Thyroid gland (tissue), 4 donors: ENCODE measurements around the gene KLF8.

Source experiments
- CTCF ChIP-seq, 6 experiments: fragments of 200-600 bp in 3 of 6; fragments of 450-650 bp in 3 of 6; sonication (generic) in 3 of 6; IDR thresholded peaks; one replicate each; pipeline ENCODE4 v1.5.1; 2016 to 2019; ENCODE audit warnings: antibody characterized with exemption in 6 of 6, mild to moderate bottlenecking in 2 of 6, inconsistent platforms in 1 of 6, moderate library complexity in 1 of 6
- POLR2A ChIP-seq, 2 donors: fragments of 450-650 bp; IDR thresholded peaks; one replicate each; pipeline ENCODE4 v1.6.1; 2017; ENCODE audit warnings: antibody characterized with exemption in 2 of 2, mild to moderate bottlenecking in 2 of 2, moderate library complexity in 1 of 2

GRCh38 chrX:56248492-56248891 is 16.3 kb downstream of the KLF8 start:
- TF ChIP-seq CTCF (IDR thresholded peaks at IDR 0.05) (peak; percentile 30 to 61 (median 49)), POLR2A (IDR thresholded peaks at IDR 0.05) (no peak)
